ENCODE measurements around the gene MARCHF6. TPM values are rescaled to one million over a fixed set of nuclear protein-coding genes. Genes with fewer than 3 reads are reported as not detected.
"Not testable (repeated sequence)": the region's sequence is repeated elsewhere in the genome, so short reads cannot be mapped to it uniquely, and the experiment has no call there.

MARCHF6 gene
- total RNA-seq, 2 donors from 2014 or later, result 138 to 151 TPM

DNA sequence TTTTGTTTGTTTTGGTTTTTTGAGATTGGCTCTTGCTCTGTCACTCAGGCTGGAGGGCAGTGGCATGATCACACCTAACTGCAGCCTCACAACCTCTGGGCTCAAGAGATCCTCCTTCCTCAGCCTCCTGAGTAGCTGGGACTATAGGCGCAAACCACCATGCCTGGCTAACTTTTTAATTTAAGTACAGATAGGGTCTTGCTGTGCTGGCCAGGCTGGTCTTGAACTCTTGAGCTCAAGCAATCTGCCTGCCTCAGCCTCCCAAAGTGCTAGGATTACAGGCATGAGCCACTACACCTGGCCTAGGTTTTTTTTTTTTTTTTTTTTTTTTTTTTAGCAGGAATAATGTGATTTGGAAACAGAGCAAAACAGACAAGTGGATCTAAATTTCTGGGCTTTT lies 37.6 kb downstream of the MARCHF6 start:
- no peak for ATAC-seq (replicated peaks in 1 of 2)
- no peak overlapping the region for H3K4me3 Mint-ChIP-seq
- no peak overlapping the region for H3K27ac Mint-ChIP-seq
- no peaks in the 10 kb centered on the region for H3K4me1 Mint-ChIP-seq (ENCODE audit: low read depth)
- DNase-seq, result no peak
- H3K27me3 Mint-ChIP-seq (ENCODE audit: low read depth), result no peaks in the 10 kb centered on the region
- H3K36me3 Mint-ChIP-seq (ENCODE audit: insufficient read depth in 2 of 2), result peaks cover 7 to 23% of the 10 kb centered on the region in 2 donors
- H3K9me3 Mint-ChIP-seq, result no peaks in the 10 kb centered on the region

DNA sequence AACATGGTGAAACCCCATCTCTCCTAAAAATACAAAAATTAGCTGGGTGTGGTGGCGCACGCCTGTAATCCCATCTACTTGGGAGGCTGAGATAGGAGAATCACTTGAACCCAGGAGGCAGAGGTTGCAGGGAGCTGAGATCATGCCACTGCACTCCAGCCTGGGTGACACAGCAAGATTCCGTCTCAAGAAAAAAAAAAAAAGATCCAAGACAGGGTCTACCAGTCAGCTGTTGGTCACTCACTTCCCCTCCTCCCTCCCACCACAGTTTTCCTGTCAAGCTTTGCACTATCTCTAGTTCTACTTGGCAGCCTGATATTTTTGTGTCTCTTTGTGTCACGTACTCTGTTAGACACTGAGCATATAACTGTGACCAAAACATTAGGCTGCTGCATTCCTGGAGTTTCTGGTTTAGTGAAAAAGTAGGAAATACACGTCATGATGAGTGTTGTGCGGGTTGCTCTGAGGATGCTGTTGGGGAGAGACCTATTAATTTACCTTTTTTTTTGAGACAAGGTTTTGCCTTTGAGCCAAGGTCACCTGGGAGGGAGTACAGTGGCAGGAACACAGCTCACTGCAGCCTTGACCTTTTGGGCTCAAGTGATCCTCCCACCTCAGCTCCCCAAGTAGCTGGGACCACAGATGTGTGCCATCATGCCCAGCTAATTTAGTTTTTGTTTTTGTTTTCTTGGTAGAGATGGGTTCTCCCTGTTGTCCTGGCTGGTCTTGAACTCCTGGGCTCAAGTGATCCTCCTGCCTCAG lies 39.3 kb downstream of the MARCHF6 start:
- peaks cover 8 to 17% of the 10 kb centered on the region in 2 donors for H3K36me3 Mint-ChIP-seq (ENCODE audit: insufficient read depth in 2 of 2)
- not testable (repeated sequence) for ATAC-seq (replicated peaks in 1 of 2); H3K27ac Mint-ChIP-seq; H3K4me3 Mint-ChIP-seq; H3K4me1 Mint-ChIP-seq (ENCODE audit: low read depth); H3K27me3 Mint-ChIP-seq (ENCODE audit: low read depth); DNase-seq; H3K9me3 Mint-ChIP-seq

DNA sequence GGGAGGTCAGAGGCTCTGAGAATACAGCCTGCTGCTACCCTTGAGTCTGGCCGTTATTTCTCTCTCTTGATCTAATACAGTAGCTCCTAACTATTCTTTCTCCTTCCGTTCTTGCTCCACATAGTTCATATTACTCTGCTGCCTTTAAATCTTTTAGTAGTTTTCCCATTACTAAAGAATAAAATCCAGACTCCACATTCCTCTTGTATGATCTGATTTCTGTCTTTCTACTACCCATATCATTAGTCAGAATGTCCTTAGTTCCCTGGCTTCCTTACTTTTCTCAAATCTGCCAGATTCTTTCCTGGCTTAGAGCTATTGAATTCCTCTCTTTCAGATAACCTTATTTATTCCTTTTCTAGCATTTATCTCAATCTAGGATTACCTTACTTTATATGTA lies 40.0 kb downstream of the MARCHF6 start:
- Mint-ChIP-seq H3K27me3 (ENCODE audit: low read depth) (no peaks in the 10 kb centered on the region), H3K9me3 (no peaks in the 10 kb centered on the region), H3K4me1 (ENCODE audit: low read depth) (no peaks in the 10 kb centered on the region), H3K27ac (no peak overlapping the region), H3K36me3 (ENCODE audit: insufficient read depth in 2 of 2) (peaks cover 8 to 17% of the 10 kb centered on the region in 2 donors), H3K4me3 (no peak overlapping the region)
- ATAC-seq (replicated peaks in 1 of 2), result no peak
- DNase-seq, result no peak

DNA sequence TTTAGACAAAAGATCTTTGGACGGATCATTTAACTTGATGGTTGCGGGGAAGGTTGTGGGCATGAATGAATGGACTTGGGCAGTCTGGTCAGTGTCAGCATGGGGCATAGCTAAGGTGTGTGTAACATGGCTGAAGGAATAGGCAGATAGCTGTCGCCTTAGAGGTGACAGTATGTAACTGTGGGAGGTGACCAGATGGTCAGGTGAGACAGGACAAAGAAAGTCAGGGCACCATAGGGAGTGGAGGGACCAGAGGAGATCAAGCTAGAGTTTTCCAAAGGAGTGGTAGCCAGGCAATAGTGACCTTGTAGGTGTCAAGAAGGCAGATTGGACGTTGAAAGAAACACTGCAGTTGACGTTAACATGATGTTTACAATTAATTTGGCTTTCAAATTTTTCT lies 43.1 kb downstream of the MARCHF6 start:
- H3K36me3 Mint-ChIP-seq (ENCODE audit: insufficient read depth in 2 of 2), result peaks cover 4 to 18% of the 10 kb centered on the region in 2 donors

DNA sequence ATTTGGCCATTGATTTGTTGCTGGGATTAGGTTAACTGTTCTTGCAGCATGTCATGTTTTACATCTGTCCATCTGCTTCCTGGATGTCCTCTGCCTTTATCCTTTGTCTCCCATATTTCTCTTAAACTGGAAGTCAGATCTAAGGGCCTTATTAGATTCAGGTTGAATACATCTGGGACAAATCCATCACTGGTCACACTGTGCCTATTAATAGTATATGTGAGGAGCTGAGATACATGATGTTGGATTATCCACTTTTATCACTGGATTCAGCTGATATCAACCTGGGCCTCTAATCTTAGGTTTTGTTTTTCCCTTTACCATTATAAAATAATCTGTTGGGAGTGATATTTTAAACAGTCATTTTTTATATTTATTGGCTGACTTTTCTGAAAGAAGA lies 46.3 kb downstream of the MARCHF6 start:
- Mint-ChIP-seq H3K36me3 (ENCODE audit: insufficient read depth in 2 of 2) (peaks cover 4 to 9% of the 10 kb centered on the region in 2 donors), H3K27ac (no peak overlapping the region), H3K4me3 (no peak overlapping the region), H3K27me3 (ENCODE audit: low read depth) (no peaks in the 10 kb centered on the region), H3K9me3 (no peaks in the 10 kb centered on the region), H3K4me1 (ENCODE audit: low read depth) (peaks cover 8% of the 10 kb centered on the region)
- ATAC-seq (replicated peaks in 1 of 2) (no peak), DNase-seq (no peak)

More for the DNA sequence above, 43.1 kb downstream of the MARCHF6 start:
- ATAC-seq (replicated peaks in 1 of 2) (no peak), DNase-seq (no peak)
- Mint-ChIP-seq H3K9me3 (no peaks in the 10 kb centered on the region), H3K4me3 (no peak overlapping the region), H3K27ac (no peak overlapping the region), H3K4me1 (ENCODE audit: low read depth) (peaks cover 8% of the 10 kb centered on the region), H3K27me3 (ENCODE audit: low read depth) (no peaks in the 10 kb centered on the region)

DNA sequence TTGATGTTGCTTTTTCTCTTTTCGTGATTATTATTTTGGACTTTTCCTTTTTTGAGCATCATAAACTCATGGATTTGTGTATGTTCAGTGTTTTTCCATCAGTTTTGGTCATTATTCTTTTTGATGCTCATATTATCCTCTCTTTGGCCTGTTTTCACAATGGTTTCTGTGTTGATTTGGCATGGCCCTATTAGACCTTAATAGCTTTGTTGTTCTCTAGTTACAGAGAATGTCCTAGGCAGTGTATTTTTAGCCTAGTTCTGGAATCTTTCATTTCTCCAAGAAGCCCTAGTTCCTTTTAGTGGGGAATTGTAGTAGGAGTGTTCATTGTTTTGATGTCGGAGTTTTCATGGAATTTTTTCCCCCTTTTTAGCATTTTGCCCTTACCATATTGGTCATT lies 46.9 kb downstream of the MARCHF6 start:
- ATAC-seq (replicated peaks in 1 of 2) (no peak), DNase-seq (no peak)
- no peaks in the 10 kb centered on the region for H3K9me3 Mint-ChIP-seq
- H3K4me3 Mint-ChIP-seq, result no peak overlapping the region
- no peaks in the 10 kb centered on the region for H3K27me3 Mint-ChIP-seq (ENCODE audit: low read depth)
- H3K4me1 Mint-ChIP-seq (ENCODE audit: low read depth), result peaks cover 8% of the 10 kb centered on the region
- no peak overlapping the region for H3K27ac Mint-ChIP-seq
- H3K36me3 Mint-ChIP-seq (ENCODE audit: insufficient read depth in 2 of 2), result peaks cover 4 to 9% of the 10 kb centered on the region in 2 donors

DNA sequence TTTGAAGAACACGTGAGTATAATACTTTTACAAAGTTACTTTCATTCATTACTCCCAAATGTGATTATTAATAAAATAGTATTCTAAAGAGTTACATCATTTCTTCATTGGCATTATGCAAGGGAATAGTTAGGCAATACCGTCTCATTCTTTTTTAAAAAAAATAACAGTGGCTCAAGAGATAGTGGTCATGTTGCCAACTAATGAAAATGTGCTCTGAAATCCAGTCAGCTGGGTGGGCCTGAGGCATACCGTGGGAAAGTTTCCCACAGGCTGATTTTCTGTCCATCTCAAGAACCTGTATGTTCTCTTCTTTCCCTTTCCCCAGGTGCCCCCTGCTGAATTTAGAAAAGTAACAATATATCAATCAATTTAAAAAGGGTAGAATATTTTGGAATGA lies 47.3 kb downstream of the MARCHF6 start:
- H3K4me1 Mint-ChIP-seq (ENCODE audit: low read depth), result peaks cover 8% of the 10 kb centered on the region
- no peak overlapping the region for H3K4me3 Mint-ChIP-seq
- ATAC-seq (replicated peaks in 1 of 2) (no peak), DNase-seq (no peak)
- no peaks in the 10 kb centered on the region for H3K9me3 Mint-ChIP-seq
- peaks cover 4 to 9% of the 10 kb centered on the region in 2 donors for H3K36me3 Mint-ChIP-seq (ENCODE audit: insufficient read depth in 2 of 2)
- H3K27ac Mint-ChIP-seq, result no peak overlapping the region
- no peaks in the 10 kb centered on the region for H3K27me3 Mint-ChIP-seq (ENCODE audit: low read depth)

DNA sequence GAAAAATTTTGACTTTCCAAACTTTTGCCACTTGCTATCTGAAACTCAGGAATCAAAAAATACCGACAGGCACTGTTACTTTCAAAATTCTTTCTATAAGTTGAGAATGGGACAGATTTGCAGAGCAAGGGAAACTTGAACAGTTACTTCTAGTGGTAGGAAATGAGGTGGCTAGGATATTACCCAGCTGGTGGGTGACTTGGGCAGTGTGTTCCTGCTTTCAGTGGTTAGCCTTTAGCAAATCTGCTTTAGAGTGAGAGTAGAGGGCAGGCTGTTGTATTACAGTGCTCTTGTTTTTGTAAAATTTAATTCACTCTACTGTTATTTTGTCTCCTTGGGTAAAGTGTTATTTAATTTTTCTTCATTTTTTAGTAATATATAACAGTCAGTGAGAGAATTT lies 48.0 kb downstream of the MARCHF6 start:
- H3K4me3 Mint-ChIP-seq, result no peak overlapping the region
- DNase-seq (no peak), ATAC-seq (replicated peaks in 1 of 2) (no peak)
- no peaks in the 10 kb centered on the region for H3K9me3 Mint-ChIP-seq
- peaks cover 8% of the 10 kb centered on the region for H3K4me1 Mint-ChIP-seq (ENCODE audit: low read depth)
- H3K27me3 Mint-ChIP-seq (ENCODE audit: low read depth), result no peaks in the 10 kb centered on the region
- H3K27ac Mint-ChIP-seq, result no peak overlapping the region
- peaks cover 2 to 10% of the 10 kb centered on the region in 2 donors for H3K36me3 Mint-ChIP-seq (ENCODE audit: insufficient read depth in 2 of 2)

Other genes starting within 250 kb of the MARCHF6 start
- 10 to 100 TPM; 17.3 to 18.9 TPM for gene ATPSCKMT, start 103.8 kb upstream of the MARCHF6 start, total RNA-seq
- 100 to 1,000 TPM; 179 to 218 TPM for gene CCT5, start 103.4 kb upstream of the MARCHF6 start, total RNA-seq
- 1 to 10 TPM; 1.2 to 1.7 TPM for gene CMBL, start 45.8 kb upstream of the MARCHF6 start, total RNA-seq
- under 1 TPM; 0.26 to 0.58 TPM for gene ROPN1L, start 88.2 kb downstream of the MARCHF6 start, total RNA-seq
- gene ANKRD33B, start 210.4 kb downstream of the MARCHF6 start, total RNA-seq, result 10 to 100 TPM in 1 of 2 donors, 1 to 10 TPM in 1; 6.2 to 12.0 TPM